CD14-positive monocyte (primary cell): ENCODE measurements around the gene SLC39A7. TPM values are rescaled to one million over a fixed set of nuclear protein-coding genes. Genes with fewer than 3 reads are reported as not detected.

ENCODE experiments used
- DNase-seq, 3 donors: peaks; one replicate each; pipeline ENCODE4 v3.0.0-alpha.2; 2011 to 2022
- H2AFZ ChIP-seq: 2 replicates; pipeline ENCODE4 v1.6.0; 2012; ENCODE audit warnings: mild to moderate bottlenecking, low read depth, low read length, inconsistent platforms; ENCODE audit not compliant: insufficient read depth, poor library complexity, severe bottlenecking
- H3K27ac ChIP-seq, 2 donors: 1 replicate in 1 of 2; 2 replicates in 1 of 2; pipeline ENCODE4 v1.5.1; 2012 to 2013; ENCODE audit warnings: low read length in 2 of 2, control low read depth in 1 of 2, inconsistent platforms in 1 of 2, low read depth in 1 of 2, mild to moderate bottlenecking in 1 of 2
- H3K27me3 ChIP-seq, 2 donors: one replicate each; pipeline versions ENCODE4 v1.6.0 to v1.6.1; 2011 to 2013; ENCODE audit warnings: low read length in 2 of 2; ENCODE audit not compliant: control insufficient read depth in 2 of 2, insufficient read depth in 2 of 2
- H3K36me3 ChIP-seq, 2 donors: replicated peaks in 1 of 2; 1 replicate in 1 of 2; 2 replicates in 1 of 2; pipeline versions ENCODE4 v1.5.1 to v1.6.1; 2012 to 2013; ENCODE audit warnings: low read length in 2 of 2, control low read depth in 1 of 2, inconsistent platforms in 1 of 2, mild to moderate bottlenecking in 1 of 2; ENCODE audit not compliant: insufficient read depth in 2 of 2, control insufficient read depth in 1 of 2
- H3K4me1 ChIP-seq, 2 donors: 1 replicate in 1 of 2; 2 replicates in 1 of 2; pipeline versions ENCODE4 v1.5.1 to v1.6.1; 2012 to 2013; ENCODE audit warnings: low read length in 2 of 2, control low read depth in 1 of 2, inconsistent platforms in 1 of 2, mild to moderate bottlenecking in 1 of 2, moderate library complexity in 1 of 2; ENCODE audit not compliant: insufficient read depth in 2 of 2, control insufficient read depth in 1 of 2
- H3K4me2 ChIP-seq: replicated peaks from 2 replicates; pipeline ENCODE3; 2012; ENCODE audit warnings: low read length, moderate library complexity, mild to moderate bottlenecking; ENCODE audit not compliant: poor library complexity, severe bottlenecking; ENCODE audit errors: extremely low read depth
- H3K4me3 ChIP-seq, 3 experiments: fragments of 200-600 bp in 1 of 3; sonication (generic) in 1 of 3; replicated peaks in 1 of 3; 1 replicate in 2 of 3; 2 replicates in 1 of 3; pipeline ENCODE4 v1.5.1; 2011 to 2013; ENCODE audit warnings: low read length in 3 of 3, mild to moderate bottlenecking in 3 of 3, control low read depth in 2 of 3, low read depth in 2 of 3, inconsistent platforms in 1 of 3, moderate library complexity in 1 of 3
- H3K79me2 ChIP-seq: 2 replicates; pipeline ENCODE4 v1.6.0; 2012; ENCODE audit warnings: mild to moderate bottlenecking, control low read depth, inconsistent platforms, low read length, moderate library complexity; ENCODE audit not compliant: insufficient read depth
- H3K9ac ChIP-seq: 2 replicates; pipeline ENCODE4 v1.6.0; 2017; ENCODE audit warnings: low read length, mild to moderate bottlenecking; ENCODE audit not compliant: insufficient read depth, poor library complexity, severe bottlenecking
- H3K9me3 ChIP-seq, 2 donors: replicated peaks in 1 of 2; 1 replicate in 1 of 2; 2 replicates in 1 of 2; pipeline versions ENCODE4 v1.5.1 to v1.6.1; 2012 to 2013; ENCODE audit warnings: low read length in 2 of 2, control low read depth in 1 of 2; ENCODE audit not compliant: control insufficient read depth in 1 of 2, insufficient read depth in 1 of 2
- H4K20me1 ChIP-seq: 2 replicates; pipeline ENCODE4 v1.6.0; 2012; ENCODE audit warnings: mild to moderate bottlenecking, low read length, control low read depth, moderate library complexity; ENCODE audit not compliant: insufficient read depth
- H3K27ac Mint-ChIP-seq, 7 donors: one replicate each; pipeline ENCODE4 v1.8.0; 2020; ENCODE audit warnings: mild to moderate bottlenecking in 7 of 7, mixed read lengths in 7 of 7, moderate library complexity in 6 of 7, inconsistent platforms in 2 of 7
- H3K27me3 Mint-ChIP-seq, 3 donors: one replicate each; pipeline ENCODE4 v1.8.0; 2021 to 2022; ENCODE audit warnings: low read depth in 3 of 3, mild to moderate bottlenecking in 3 of 3, mixed read lengths in 3 of 3, moderate library complexity in 3 of 3, inconsistent platforms in 1 of 3
- H3K36me3 Mint-ChIP-seq, 2 donors: one replicate each; pipeline ENCODE4 v1.8.0; 2020; ENCODE audit warnings: mixed read lengths in 2 of 2, inconsistent platforms in 1 of 2, mild to moderate bottlenecking in 1 of 2
- H3K4me1 Mint-ChIP-seq: one replicate; pipeline ENCODE4 v1.8.0; 2020; ENCODE audit warnings: mild to moderate bottlenecking, mixed read lengths
- H3K4me3 Mint-ChIP-seq, 2 donors: one replicate each; pipeline ENCODE4 v1.8.0; 2020; ENCODE audit warnings: mild to moderate bottlenecking in 2 of 2, mixed read lengths in 2 of 2, moderate library complexity in 1 of 2
- H3K9me3 Mint-ChIP-seq, 7 donors: one replicate each; pipeline ENCODE4 v1.8.0; 2020 to 2022; ENCODE audit warnings: mixed read lengths in 7 of 7, mild to moderate bottlenecking in 6 of 7, moderate library complexity in 6 of 7, inconsistent platforms in 2 of 7
- intact Hi-C, 2 donors: fragments of 100-400 bp; cut with micrococcal nuclease; formaldehyde crosslinking; loops; one replicate each; pipeline versions ENCODE4 v1.15.0 to v1.15.1; 2023
- polyA plus RNA-seq, 3 donors: library from polyadenylated mRNA; depleted of rRNA in 1 of 3; unstranded in 2 of 3; stranded (reverse) in 1 of 3; fragments of 300-500 nt in 2 of 3; fragments of >200 nt in 1 of 3; fragmentation: Illumina TruSeq in 2 of 3; gene quantifications; 1 replicate in 2 of 3; 2 replicates in 1 of 3; pipeline ENCODE4 v1.2.3, GENCODE V29; 2012 to 2021
- small RNA-seq: library from RNA; depleted of rRNA; stranded (forward); fragments of <200 nt; gene quantifications from one replicate; pipeline ENCODE3, GENCODE V24; 2012; ENCODE audit warnings: low read depth; ENCODE audit not compliant: insufficient read length
- TF ChIP-seq, protein P1 (sequence below): fragments of 200-600 bp; IDR thresholded peaks from one replicate; pipeline ENCODE4 v1.8.0; 2022; ENCODE audit warnings: antibody characterized with exemption, mild to moderate bottlenecking

The SLC39A7 gene
- polyA plus RNA-seq, 3 donors, result 14.5 to 32.7 (median 17.7) TPM

GRCh38 chr6:33252759-33253158, 52.1 kb downstream of the SLC39A7 start:
- Mint-ChIP-seq H3K4me1 (peaks cover 31% of the 10 kb centered on the region), H3K27me3 (peaks cover under 1 to 3% (median 2%) of the 10 kb centered on the region in 3 donors), H3K36me3 (peaks cover 23 to 36% of the 10 kb centered on the region in 2 donors), H3K9me3 (no peaks in the 10 kb centered on the region), H3K4me3 (no peak overlapping the region), H3K27ac (no peak overlapping the region)
- peaks cover 23 to 28% of the 10 kb centered on the region in 2 donors for H3K4me1 ChIP-seq
- intact Hi-C loops, result no loop called here
- H2AFZ ChIP-seq, result no peak overlapping the region
- peaks cover 4% of the 10 kb centered on the region for H3K79me2 ChIP-seq
- H3K4me2 ChIP-seq, result no peak overlapping the region
- H4K20me1 ChIP-seq, result no peaks in the 10 kb centered on the region
- H3K9ac ChIP-seq, result no peak overlapping the region
- no peaks in the 10 kb centered on the region for H3K27me3 ChIP-seq
- H3K36me3 ChIP-seq, result peaks cover 19 to 29% of the 10 kb centered on the region in 2 donors
- H3K27ac ChIP-seq, result no peak overlapping the region
- no peak for DNase-seq
- H3K4me3 ChIP-seq, result no peak overlapping the region
- TF ChIP-seq, protein P1, sequence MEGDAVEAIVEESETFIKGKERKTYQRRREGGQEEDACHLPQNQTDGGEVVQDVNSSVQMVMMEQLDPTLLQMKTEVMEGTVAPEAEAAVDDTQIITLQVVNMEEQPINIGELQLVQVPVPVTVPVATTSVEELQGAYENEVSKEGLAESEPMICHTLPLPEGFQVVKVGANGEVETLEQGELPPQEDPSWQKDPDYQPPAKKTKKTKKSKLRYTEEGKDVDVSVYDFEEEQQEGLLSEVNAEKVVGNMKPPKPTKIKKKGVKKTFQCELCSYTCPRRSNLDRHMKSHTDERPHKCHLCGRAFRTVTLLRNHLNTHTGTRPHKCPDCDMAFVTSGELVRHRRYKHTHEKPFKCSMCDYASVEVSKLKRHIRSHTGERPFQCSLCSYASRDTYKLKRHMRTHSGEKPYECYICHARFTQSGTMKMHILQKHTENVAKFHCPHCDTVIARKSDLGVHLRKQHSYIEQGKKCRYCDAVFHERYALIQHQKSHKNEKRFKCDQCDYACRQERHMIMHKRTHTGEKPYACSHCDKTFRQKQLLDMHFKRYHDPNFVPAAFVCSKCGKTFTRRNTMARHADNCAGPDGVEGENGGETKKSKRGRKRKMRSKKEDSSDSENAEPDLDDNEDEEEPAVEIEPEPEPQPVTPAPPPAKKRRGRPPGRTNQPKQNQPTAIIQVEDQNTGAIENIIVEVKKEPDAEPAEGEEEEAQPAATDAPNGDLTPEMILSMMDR, result no peak
- H3K9me3 ChIP-seq, result no peaks in the 10 kb centered on the region

Small RNAs within 50 kb of the gene (small RNA-seq; reads per million reads assigned to genes)
- gene MIR219A1 (not detected), gene RNY4P10 (not detected)

Other genes with a start within 250 kb of the SLC39A7 start
- 100 to 1,000 TPM; 434 to 526 (median 515) TPM for gene HLA-DMA, start 247.8 kb upstream of the SLC39A7 start, polyA plus RNA-seq
- 100 to 1,000 TPM in 1 of 3 donors, 10 to 100 TPM in 1, 1 to 10 TPM in 1; 9.6 to 475 (median 21.7) TPM for gene BRD2, start 232.3 kb upstream of the SLC39A7 start, polyA plus RNA-seq
- 10 to 100 TPM in 1 of 3 donors, 1 to 10 TPM in 2; 2.8 to 15.4 (median 9.1) TPM for gene HLA-DOA, start 191.3 kb upstream of the SLC39A7 start, polyA plus RNA-seq
- 1,000 to 10,000 TPM in 1 of 3 donors, 100 to 1,000 TPM in 2; 578 to 1,024 (median 796) TPM for gene HLA-DPA1, start 127.2 kb upstream of the SLC39A7 start, polyA plus RNA-seq
- gene HLA-DPB1, start 124.9 kb upstream of the SLC39A7 start, polyA plus RNA-seq, result 100 to 1,000 TPM; 569 to 682 (median 676) TPM
- gene COL11A2, start 8.4 kb upstream of the SLC39A7 start, polyA plus RNA-seq, result under 1 TPM in 1 of 3 donors, not detected in 2; 0.57 TPM
- gene RXRB, start 202 bp upstream of the SLC39A7 start, polyA plus RNA-seq, result 10 to 100 TPM in 1 of 3 donors, 1 to 10 TPM in 2; 4.5 to 74.5 (median 5.1) TPM
- gene HSD17B8, start 3.8 kb downstream of the SLC39A7 start, polyA plus RNA-seq, result 10 to 100 TPM in 1 of 3 donors, 1 to 10 TPM in 2; 3.8 to 10.6 (median 4.7) TPM
- 10 to 100 TPM in 1 of 3 donors, 1 to 10 TPM in 2; 4.6 to 27.9 (median 5.7) TPM for gene RING1, start 7.6 kb downstream of the SLC39A7 start, polyA plus RNA-seq
- gene VPS52, start 71.0 kb downstream of the SLC39A7 start, polyA plus RNA-seq, result 100 to 1,000 TPM in 1 of 3 donors, 10 to 100 TPM in 2; 11.0 to 150 (median 14.5) TPM
- 1,000 to 10,000 TPM; 2,430 to 3,295 (median 2,894) TPM for gene RPS18, start 71.2 kb downstream of the SLC39A7 start, polyA plus RNA-seq
- gene B3GALT4, start 76.3 kb downstream of the SLC39A7 start, polyA plus RNA-seq, result 10 to 100 TPM in 2 of 3 donors, 1 to 10 TPM in 1; 6.5 to 32.2 (median 28.5) TPM
- 10 to 100 TPM; 33.3 to 41.0 (median 37.3) TPM for gene WDR46, start 88.4 kb downstream of the SLC39A7 start, polyA plus RNA-seq
- gene PFDN6, start 88.7 kb downstream of the SLC39A7 start, polyA plus RNA-seq, result 10 to 100 TPM; 26.0 to 36.2 (median 28.4) TPM
- gene RGL2, start 98.1 kb downstream of the SLC39A7 start, polyA plus RNA-seq, result 100 to 1,000 TPM in 1 of 3 donors, 10 to 100 TPM in 2; 14.9 to 145 (median 15.5) TPM
- 100 to 1,000 TPM; 138 to 228 (median 141) TPM for gene TAPBP, start 113.2 kb downstream of the SLC39A7 start, polyA plus RNA-seq
- gene ZBTB22, start 116.9 kb downstream of the SLC39A7 start, polyA plus RNA-seq, result 10 to 100 TPM; 12.2 to 16.5 (median 16.1) TPM
- 10 to 100 TPM; 22.3 to 39.2 (median 28.5) TPM for gene DAXX, start 122.1 kb downstream of the SLC39A7 start, polyA plus RNA-seq
- under 1 TPM; 0.14 to 0.87 (median 0.68) TPM for gene KIFC1, start 191.0 kb downstream of the SLC39A7 start, polyA plus RNA-seq
- 10 to 100 TPM in 1 of 3 donors, 1 to 10 TPM in 2; 3.0 to 90.2 (median 3.5) TPM for gene PHF1, start 210.1 kb downstream of the SLC39A7 start, polyA plus RNA-seq
- 100 to 1,000 TPM; 137 to 160 (median 153) TPM for gene CUTA, start 217.2 kb downstream of the SLC39A7 start, polyA plus RNA-seq
- gene SYNGAP1, start 219.2 kb downstream of the SLC39A7 start, polyA plus RNA-seq, result 1 to 10 TPM in 1 of 3 donors, not detected in 2; 4.0 TPM